Omental fat pad (tissue), 4 donors: ENCODE measurements around the gene DHRS4. TPM values are rescaled to one million over a fixed set of nuclear protein-coding genes. Genes with fewer than 3 reads are reported as not detected.
"Not testable (repeated sequence)": the region's sequence is repeated elsewhere in the genome, so short reads cannot be mapped to it uniquely, and the experiment has no call there.

ENCODE experiments used
- ATAC-seq: fragments of 150-250 bp; one replicate; pipeline ENCODE4 v1.9.1; 2016; ENCODE audit warnings: mild to moderate bottlenecking, moderate library complexity; ENCODE audit not compliant: low FRiP score
- DNase-seq: peaks from one replicate; pipeline ENCODE4 v3.0.0-alpha.2; 2019; ENCODE audit warnings: low spot score
- total RNA-seq, 4 donors: library from RNA; depleted of rRNA; stranded (reverse); fragments of >200 nt; gene quantifications; one replicate each; pipeline ENCODE4 v1.1.0, GENCODE V29; 2016
- TF ChIP-seq, protein P1 (sequence below), 3 donors: fragments of 450-650 bp; IDR thresholded peaks; one replicate each; pipeline ENCODE4 v1.5.1; 2016 to 2017; ENCODE audit warnings: antibody characterized with exemption in 3 of 3, mild to moderate bottlenecking in 3 of 3, moderate library complexity in 2 of 3

DHRS4 gene
- total RNA-seq, 4 donors from 2014 or later = 29.8 to 57.0 (median 48.0) TPM

DNA sequence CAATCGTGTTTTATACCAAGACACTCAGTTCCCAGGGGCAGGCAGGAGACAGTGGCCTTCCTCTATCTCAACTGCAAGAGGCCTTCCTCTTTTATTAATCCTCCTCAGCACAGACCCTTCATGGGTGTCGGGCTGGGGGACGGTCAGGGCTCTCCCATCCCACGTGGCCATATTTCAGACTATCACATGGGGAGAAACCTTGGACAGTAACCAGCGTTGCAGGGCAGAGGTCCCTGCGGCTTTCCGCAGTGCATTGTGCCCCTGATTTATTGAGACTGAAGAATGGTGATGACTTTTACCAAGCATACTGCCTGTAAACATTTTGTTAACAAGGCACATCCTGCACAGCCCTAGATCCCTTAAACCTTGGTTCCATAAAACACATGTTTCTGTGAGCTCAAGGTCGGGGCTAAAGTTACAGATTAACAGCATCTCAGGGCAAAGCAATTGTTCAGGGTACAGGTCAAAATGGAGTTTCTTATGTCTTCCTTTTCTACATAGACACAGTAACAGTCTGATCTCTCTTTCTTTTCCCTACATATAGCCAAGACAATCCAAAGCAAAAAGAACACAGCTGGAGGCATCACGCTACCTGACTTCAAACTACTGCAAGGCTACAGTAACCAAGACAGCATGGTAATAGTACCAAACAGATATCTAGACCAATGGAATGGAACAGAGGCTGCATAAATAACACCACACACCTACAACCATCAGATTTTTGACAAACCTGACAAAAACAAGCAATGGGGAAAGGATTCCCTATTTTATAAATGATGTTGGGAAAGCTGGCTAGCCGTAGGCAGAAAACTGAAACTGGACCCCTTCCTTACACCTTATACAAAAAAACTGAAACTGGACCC, 28.6 kb downstream of the DHRS4 start:
- ATAC-seq, DNase-seq: not testable (repeated sequence)

DNA sequence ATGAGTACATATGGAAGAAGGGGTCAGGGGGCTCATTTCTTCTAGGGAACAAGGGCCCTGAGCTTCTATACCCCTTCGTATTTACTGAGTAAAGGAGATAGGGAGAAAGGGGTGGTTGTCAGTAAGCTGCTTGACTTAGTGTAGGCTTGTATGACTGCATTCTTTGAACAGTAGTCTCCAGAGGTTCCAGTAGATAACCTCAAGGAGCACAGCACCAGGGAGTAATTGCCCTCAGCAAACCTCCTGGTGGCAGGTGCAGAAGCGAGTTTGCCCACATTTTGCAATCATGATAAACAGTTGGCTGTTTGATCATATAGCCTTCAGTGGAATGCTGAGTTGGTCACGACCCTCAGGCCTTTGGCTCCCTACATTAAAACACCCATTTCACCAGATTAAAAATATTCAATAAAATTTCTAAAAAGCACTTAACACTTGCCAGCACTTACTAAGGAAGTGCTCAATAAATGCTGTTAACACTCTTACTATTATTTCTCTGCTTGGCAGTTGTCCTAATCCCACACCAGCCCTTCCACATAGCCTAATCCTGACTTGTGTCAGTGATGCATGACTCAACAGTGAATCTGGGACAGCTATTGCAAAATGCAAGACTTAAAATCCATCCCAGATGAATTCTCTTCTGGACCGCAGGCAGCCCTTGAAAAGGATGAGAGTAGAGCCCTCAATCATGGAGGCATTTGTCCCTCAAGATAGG, 31.5 kb downstream of the DHRS4 start:
- ATAC-seq = peak; percentile 63
- TF ChIP-seq, protein P1, sequence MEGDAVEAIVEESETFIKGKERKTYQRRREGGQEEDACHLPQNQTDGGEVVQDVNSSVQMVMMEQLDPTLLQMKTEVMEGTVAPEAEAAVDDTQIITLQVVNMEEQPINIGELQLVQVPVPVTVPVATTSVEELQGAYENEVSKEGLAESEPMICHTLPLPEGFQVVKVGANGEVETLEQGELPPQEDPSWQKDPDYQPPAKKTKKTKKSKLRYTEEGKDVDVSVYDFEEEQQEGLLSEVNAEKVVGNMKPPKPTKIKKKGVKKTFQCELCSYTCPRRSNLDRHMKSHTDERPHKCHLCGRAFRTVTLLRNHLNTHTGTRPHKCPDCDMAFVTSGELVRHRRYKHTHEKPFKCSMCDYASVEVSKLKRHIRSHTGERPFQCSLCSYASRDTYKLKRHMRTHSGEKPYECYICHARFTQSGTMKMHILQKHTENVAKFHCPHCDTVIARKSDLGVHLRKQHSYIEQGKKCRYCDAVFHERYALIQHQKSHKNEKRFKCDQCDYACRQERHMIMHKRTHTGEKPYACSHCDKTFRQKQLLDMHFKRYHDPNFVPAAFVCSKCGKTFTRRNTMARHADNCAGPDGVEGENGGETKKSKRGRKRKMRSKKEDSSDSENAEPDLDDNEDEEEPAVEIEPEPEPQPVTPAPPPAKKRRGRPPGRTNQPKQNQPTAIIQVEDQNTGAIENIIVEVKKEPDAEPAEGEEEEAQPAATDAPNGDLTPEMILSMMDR (IDR thresholded peaks at IDR 0.05) = no peak
- DNase-seq = no peak

DNA sequence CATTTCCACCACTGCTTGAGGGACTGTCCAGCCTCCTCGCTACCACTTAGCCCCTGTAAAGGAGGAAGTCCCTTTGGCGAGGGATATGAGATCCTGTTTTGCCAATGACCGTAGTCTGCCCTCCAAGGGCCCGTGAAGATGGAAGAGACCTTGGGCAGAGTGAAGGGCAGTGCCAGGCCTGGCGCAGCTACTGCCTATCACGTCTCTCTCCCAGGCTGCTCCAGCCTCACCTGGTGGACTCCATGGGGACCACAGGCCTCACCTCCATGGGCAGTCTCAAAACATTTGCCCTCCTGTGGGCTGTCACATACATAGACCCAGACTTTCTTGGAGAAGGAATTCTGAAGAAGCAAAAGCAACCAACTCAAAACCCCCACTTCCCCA, 34.6 kb downstream of the DHRS4 start:
- DNase-seq = not testable (repeated sequence)
- ATAC-seq = peak; percentile 8

DNA sequence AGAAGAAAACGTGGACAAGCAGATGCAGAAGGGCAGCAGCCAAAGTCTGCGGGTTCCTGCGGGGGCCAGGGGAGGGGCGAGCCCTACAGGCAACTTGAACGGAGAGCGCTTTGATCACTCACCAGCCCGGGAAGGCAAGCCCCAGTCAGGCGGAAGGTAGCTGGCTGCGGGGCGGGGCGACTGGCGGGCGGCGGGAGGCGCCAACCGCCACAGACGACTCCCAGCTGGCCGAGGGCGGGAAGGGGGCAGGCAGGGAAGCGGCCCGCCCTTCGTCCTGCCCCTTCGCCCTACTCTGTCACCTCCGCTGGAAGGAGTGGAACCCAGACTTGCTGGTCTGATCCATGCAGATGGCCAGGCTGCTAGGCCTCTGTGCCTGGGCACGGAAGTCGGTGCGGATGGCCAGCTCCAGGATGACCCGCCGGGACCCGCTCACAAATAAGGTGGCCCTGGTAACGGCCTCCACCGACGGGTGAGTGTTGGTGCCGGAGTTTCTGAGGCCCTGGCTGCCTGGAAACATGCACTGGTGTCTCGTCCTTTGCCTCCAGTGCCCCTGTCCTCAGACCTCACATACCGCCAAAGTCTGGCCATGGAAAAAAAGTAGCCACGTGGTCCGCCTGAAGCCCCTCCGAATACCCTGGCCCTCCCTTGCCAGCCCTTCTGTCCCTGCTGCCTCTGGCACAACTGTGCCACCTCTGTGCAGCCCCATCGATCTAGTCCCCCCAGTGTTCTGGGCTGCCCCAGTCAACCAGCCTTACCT, 35.2 kb downstream of the DHRS4 start, which contains the start of gene DHRS4L2:
Gene DHRS4L2, plus strand, starts transcription at position 323 of the 757 bp plus-strand sequence. Its CDS starts 19 bp downstream, at position 342.
- peak; percentile 94 for ATAC-seq

DNA sequence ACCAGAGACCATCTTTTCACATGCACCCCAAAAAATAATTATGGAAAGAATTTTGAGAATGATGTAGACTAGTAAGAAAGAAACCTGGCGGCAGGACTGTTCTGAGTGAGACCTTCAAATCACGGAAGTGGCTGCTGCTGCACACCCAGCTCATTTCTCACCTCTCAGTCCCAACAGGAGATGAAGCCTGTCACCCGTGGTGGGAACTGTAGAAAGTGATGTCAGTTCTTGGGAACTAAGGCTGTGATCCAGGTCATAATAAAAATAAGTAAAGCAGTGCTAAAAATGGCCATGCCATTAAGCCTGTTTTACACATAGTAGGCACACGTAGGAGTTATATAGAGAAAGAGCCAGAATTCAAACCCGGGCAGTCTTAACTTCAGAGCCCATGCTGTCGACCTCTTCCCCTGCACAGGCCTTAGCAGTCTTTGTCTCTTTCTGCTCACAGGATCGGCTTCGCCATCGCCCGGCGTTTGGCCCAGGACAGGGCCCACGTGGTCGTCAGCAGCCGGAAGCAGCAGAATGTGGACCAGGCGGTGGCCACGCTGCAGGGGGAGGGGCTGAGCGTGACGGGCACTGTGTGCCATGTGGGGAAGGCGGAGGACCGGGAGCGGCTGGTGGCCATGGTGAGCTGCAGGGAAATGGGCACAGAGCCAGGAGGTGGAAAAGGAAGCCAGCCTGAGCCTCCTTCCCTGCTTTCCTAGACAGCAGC, 36.3 kb downstream of the DHRS4 start:
- ATAC-seq, DNase-seq: not testable (repeated sequence)

More for the DNA sequence above, 35.2 kb downstream of the DHRS4 start, which contains the start of gene DHRS4L2:
- DNase-seq = peak; percentile 42

DNA sequence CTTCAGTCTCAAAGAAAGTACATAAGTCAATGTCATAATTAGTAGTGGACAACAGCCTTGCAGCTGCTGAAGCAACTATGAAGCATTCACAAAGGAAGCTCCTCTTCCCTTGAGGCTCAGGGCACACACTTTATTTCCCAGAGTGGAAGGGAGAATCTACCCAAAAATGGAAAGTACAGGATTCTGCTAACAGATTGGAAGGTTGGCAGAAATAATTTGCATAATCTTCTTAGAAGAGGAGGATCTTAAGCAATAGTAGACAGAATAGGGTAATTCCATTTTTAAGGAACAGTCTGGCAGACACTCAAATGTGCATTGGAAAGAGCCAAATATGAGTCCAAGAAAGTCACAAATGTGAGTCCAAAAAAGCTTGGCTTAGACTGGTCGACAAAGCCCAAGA, 37.4 kb downstream of the DHRS4 start:
- ATAC-seq, DNase-seq: not testable (repeated sequence)

DNA sequence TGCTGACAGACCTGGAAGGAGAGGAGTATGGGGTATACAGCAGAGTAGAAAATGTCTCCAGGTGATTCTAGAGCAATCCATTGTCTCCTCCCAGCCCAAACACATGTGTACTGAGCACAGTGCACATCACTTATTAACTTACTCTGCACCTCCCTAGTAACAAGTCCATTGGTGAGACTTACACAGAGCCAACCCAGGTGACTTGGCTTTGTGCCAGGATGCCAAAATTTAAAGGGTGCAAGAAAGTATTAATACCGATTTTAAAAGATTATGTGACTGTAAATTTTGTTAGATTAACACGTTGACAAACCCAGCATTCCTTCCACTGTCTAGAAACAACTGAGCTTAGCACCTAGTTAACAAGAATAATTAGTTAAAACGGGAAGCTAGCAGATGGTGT, 39.5 kb downstream of the DHRS4 start:
- ATAC-seq, DNase-seq: not testable (repeated sequence)

DNA sequence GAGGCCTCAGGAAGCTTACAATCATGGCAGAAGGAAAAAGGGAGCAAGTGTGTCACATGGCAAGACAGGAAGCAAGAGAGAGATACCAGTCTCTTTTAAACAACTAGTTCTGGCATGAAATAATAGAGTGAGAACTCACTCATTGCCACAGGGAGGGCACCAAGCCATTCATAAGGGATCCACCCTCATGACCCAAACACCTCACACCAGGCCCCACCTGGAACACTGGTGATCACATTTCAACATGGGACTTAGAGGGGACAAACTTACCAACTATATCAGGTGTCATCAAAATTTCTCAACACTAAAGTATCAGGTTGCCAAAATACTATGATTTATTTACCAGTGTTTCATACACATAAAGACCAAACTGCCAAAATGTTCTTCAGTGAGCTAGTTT, 42.4 kb downstream of the DHRS4 start:
- not testable (repeated sequence) for ATAC-seq, DNase-seq

DNA sequence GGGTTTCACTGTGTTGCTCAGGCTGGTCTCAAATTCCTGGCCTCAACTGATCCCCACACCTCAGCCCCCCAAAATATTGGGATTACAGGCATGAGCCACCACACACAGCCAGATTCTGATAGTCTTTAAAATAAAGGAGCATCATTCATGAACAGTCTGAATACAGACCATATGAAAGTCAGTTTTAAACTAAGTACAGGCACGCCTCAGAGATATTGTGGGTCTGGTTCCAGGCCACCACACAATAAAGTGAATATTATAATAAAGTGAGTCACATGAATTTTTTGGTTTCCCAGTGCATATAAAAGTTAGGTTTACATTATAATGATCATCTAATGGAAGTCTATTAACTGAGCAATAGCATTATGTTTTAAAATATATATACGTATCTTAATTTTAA, 43.3 kb downstream of the DHRS4 start:
- not testable (repeated sequence) for ATAC-seq, DNase-seq

DNA sequence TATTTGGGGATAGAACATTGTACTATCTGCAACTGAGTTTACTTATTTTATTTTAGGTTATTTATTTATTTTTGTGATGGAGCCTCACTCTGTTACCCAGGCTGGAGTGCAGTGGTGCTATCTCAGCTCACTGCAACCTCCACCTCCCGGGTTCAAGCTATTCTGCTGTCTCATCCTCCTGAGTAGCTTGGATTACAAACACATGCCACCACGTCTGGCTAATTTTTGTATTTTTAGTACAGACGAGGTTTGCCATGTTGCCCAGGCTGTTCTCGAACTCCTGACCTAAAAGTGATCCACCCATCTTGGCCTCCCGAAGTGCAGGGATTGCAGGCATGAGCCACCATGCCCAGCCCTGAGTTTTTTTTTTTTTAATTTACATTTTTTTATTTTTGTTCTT, 46.1 kb downstream of the DHRS4 start:
- DNase-seq, ATAC-seq: not testable (repeated sequence)

DNA sequence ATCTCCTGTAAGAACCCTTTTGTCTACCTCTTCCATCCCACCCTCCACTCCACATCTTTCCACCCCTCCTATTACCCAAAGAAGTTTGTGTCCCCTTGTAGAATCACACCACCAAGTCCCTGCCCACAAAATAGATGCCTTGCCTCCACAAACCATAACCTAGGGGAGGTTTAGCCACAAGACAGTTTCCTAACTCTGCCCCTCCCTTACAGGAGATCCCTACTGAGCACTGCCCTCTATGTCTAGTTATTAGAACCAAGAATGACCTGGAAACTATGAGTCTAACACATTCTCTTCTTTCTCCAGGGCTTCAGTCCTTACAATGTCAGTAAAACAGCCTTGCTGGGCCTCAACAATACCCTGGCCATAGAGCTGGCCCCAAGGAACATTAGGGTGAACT, 47.5 kb downstream of the DHRS4 start:
- DNase-seq, ATAC-seq: not testable (repeated sequence)

DNA sequence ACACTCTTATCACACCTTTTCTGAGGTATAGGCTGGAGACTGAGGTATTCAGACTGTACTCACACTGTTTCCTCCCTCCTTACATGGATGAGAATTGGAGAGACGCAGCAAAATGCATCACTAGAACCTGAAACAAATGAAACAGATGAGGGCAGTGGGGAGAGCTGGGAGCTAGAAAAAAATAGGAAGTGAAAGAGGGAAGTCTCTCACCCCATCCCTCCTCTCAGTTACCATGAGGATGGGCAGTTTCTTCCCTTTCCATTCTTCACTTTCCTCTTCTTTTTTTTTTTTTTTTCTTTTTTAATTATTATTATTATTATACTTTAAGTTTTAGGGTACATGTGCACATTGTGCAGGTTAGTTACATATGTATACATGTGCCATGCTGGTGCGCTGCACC, 48.1 kb downstream of the DHRS4 start:
- DNase-seq, ATAC-seq: not testable (repeated sequence)

DNA sequence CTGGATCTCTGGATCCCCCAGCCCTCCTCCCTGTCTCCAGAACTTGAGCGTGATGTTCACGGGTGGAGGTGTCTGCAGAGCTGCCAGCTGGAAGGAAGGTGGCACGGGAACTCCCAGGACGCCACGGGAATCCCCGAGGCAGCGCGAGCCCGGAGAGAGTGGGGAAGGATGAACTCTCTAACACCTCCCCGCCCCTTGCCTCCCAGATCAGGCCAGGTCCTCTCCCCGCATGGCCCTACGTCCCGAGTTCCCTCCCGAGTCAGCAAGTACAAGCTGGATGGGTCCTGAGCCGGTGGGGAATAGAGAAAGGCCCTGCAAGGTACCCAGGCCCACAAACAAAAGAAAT, 52.9 kb downstream of the DHRS4 start:
- peak; percentile 81 for ATAC-seq
- DNase-seq = not testable (repeated sequence)

DNA sequence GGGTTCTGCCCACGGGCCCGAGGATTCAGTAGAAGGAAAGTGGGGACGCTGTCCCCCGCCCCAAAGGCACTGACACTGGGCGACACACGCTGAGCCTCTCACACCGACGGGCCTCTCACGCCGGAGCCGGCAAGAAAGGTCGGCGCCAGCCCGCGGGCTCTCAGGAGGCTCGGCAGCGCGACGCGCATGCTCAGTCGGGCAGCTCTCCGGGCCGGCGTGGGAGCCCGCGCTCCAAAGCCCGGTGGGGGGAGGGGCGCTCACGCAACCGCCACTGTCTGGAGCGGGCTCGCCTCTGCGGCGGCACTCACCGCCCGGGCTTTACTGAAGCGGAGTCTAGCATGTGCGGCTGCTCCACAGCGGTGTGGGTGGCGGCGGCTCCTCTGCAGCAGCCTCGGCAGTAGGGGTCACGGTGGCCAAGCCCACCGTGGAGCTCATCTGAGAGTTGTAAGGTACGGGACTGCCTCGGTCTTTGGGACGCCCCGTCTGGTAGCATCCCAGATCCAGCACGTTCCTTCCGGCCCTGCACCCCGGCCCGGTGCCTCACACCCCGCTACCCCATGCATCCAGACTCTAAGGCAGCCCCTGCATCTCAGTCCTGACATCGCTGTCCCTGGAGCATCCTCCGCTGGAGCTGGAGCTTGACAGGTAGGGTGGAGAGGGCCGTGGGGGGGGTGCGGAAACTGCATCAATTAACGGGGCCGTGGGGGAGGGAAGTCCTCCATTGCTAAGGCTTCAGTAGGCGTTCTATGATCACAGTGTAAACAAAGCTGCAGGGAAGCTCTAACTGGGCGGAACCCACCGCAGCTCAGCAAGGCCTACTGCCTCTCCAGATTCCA, 53.5 kb downstream of the DHRS4 start:
- peak; percentile 97 for ATAC-seq
- DNase-seq = not testable (repeated sequence)
